ENCODE results near the gene RSPH1.

GRCh38 chr21:42486531-42486930 is 9.5 kb downstream of the RSPH1 start:
- no peak for TF ChIP-seq CTCF (IDR thresholded peaks at IDR 0.05)
- TF ChIP-seq POLR2A (IDR thresholded peaks at IDR 0.05): no peak
